ENCODE measurements around the gene PLEKHM3.
"Not testable (repeated sequence)": the region's sequence is repeated elsewhere in the genome, so short reads cannot be mapped to it uniquely, and the experiment has no call there.

Gene PLEKHM3

DNA sequence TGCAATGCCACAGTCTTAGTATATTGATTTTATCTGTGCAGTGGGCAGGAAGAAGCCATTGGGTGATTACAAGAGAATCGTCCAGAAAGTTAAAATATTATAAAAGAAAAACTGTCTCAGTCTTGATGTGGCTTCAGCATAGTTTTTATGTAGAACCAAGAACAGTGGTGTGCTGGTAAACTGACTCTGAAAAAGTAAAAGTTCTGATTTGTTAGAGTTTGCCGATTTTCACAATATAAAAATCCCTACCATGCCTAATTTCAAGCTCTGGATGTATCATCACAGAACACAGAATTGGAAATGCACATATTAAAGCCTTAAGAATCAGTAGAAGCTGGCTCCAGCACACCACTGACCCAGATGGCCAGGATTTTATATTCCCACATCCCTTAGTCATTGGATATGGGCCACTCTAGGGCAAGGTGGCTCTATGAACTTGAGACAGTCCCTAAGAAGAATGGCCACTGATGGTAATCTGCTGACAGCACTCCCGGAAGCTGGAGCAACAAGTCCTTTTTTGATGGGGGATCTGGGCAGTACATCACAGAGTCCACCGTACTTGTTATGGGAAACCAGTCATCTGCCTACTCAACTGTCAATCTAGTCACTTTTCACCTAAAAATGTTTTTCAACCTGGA, 9.3 kb upstream of the PLEKHM3 start:
- DNase-seq, result no peak

DNA sequence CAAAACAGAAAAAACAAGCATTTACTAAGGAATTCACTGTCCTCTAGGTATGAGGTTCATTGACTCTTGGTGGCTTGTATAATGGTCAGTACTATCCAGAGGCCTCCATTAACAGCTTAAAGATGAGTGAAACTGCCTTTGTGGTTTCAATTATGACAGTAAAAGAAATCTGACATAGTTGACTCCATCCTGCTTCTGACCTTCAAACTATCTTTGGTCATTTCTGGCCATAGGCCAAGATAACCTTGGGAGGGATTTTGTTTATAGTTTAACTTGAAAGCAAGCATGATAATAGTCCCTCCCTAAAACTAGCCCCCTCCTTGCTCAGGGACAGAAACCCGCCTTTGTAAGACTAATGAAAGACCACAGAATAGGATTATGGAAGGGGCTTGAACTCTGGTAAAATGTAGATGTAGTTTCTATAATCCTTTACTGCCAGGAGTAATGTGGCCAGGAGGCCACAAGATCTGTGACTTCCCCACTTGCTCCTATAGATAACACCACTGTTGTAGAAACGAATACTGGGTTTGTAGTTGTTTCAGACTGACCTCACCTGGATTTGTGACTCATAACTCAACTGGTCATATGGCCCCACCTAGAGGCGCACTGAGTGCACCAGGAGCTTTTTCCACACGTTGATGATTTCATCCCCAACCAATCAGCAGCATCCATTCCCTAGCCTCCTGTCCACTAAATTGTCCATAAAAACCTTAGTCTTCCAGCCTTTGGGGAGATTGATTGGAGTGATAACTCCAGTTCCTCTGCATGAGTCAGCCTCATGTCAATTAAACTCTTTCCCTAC, 8.6 kb upstream of the PLEKHM3 start:
- DNase-seq, result peak; percentile 43

DNA sequence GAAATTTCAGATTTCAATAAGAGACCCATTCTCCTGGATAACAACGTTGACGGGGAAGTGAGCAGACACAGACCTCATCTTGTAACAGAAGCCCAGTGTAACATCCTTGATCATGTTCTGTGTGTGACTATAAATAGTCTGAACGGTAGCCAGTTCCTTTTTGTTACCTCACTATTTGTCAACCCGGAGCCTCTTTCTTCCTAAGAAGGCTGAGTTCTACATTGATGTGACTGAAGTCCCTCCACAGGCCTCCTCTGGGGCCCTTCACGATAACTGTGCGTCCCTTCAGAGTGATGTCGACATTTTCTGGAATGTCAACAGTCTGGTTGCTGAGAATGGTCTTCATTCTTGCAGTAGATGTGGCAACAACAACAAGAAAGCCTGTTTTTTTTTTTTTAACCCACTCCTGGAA, 6.3 kb upstream of the PLEKHM3 start:
- no peak for DNase-seq

DNA sequence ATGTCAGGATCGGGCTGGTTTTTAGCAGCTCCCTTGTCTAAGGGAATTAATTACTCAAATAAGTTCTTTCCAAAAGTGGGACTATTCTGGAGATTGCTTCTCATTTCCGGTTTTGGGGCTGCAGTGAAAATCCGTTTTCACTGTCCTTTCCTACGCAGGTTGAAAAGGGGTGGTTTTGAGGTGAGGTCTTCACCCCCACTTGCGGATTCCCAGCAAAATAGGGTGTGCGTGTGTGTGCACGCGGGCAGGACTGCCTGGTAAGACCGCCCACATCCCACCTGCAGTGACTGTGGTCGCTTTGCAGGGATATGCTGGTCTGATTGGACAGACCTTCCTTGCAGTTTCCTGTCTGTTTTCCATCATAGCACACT, 472 bp upstream of the PLEKHM3 start:
- peak; percentile 58 for DNase-seq

DNA sequence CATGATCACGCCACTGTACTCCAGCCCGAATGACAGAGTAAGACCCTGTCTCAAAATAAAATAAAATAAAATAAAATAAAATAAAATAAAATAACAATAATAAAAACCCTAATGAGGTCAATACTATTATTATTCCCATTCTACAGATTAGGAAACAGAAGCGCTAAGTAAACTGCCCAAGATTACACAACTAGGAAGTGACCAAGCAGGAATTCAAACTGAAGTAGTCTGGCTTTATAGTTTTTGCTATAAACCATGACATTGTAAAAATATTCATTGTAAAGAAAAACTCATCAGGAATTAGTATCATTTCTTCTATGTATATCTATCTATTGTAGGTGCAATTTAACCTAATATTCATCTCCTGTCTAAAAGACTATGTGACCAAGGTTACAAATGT, 1.2 kb downstream of the PLEKHM3 start:
- no peak for DNase-seq

DNA sequence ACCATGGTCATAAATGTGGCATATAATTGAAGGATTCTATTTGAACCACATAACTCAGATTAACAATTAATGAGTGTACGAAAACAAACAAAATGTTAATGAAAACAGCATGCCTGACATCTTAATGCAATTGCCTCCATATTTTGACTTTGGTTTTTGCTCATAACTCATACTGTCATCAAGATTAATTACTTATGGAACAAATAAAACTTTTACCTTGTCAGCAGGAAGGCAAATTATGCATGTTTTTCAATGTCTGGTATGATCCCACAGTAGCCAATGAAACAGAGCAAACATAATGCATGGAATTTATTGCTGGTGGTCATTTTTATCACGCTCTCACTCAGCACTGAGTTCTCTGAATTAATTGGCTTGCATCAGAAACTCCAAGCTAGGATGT, 5.1 kb downstream of the PLEKHM3 start:
- DNase-seq, result no peak

DNA sequence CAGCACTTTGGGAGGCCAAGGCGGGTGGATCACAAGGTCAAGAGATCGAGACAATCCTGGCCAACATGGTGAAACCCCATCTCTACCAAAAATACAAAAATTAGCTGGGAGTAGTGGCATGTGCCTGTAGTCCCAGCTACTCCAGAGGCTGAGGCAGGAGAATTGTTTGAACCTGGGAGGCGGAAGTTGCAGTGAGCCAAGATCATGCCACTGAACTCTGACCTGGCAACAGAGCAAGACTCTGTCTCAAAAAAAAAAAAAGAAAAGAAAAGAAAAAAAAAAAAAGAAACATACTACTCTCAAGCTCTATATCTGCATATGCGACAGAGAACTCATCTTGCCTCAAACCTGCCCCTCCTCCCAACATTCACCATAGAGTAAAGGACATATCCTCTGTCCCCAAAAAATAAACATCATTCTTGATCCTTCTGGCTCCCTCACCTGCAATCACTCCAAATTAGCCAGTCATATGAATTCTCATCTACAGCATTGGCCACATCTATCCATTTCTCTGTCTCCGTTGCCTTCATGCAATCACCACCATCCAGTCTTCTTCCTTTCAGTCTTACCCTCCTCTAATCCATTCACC, 7.1 kb downstream of the PLEKHM3 start:
- DNase-seq, result not testable (repeated sequence)

DNA sequence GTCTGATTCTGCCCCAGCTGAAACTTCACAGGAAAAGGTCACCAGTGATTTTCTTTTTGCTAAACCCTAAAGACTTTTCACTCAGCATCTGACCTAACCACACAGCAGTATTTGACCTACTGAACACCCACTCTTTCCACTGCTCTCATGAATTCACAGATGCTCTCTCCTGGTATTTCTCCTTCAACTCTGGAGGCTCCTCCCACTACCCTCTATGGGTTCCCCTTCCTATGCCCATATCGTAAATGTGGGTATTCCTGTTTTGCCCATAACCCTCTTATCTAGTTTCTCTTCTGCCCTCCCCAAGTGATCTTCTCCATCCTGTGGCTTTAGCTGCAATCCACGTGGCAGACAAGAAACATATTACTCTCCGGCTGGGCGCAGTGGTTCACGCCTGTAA, 7.6 kb downstream of the PLEKHM3 start:
- peak; percentile 40 for DNase-seq

DNA sequence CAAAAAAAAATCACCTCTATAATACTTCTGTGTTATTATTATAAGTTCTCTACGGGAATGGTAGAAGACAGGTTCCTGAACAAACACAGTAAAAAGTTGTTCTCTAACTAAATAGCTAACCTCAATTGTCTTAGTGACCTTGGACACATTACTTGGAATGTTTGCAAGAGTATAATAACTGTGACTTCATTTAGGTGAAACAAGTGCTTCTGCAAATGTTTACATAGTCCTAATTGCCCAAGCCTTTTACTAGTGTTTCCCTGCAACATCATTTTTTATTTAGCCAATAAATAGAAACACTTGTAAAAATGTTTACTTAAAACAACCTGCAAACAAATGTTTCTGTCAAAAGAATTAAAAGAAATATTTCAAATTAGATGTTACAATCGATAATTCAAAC, 9.9 kb downstream of the PLEKHM3 start:
- no peak for DNase-seq

DNA sequence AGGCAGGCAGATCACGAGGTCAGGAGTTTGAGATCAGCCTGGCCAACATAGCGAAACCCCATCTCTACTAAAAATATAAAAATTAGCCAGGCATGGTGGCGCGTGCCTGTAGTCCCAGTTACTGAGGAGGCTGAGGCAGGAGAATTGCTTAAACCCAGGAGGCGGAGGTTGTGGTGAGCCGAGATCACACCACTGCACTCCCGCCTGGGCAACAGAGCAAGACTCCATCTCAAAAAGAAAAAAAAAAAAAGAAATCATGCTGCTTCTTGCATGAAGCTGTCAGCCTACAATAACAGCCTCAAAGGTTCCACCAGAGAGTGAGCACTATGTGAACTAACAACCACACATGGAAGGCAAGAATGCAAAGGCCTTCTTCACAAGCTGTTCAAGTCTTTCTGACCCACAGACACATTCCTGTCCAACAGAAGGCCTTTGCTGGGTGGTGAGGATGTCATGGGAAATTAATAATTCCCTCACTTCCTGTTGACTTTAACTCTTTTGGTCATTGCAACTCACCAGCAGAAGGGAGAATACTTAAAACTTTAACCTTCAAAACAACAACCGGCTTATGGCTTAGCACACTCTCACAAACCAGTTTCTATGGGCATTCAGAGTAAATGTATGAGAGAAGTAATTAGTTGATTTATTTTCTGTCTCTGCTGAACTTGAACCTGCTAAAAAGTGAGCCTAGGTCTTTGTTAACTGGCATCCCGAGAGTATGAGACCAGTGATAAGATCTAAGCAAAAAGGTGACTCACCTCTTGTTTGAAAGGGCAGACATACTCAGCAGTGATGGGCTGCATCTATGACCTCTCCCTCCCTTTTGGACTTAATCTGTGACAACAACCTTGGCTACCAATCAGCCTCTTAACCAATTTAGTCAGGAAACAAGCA, 11.8 kb downstream of the PLEKHM3 start:
- no peak for DNase-seq

DNA sequence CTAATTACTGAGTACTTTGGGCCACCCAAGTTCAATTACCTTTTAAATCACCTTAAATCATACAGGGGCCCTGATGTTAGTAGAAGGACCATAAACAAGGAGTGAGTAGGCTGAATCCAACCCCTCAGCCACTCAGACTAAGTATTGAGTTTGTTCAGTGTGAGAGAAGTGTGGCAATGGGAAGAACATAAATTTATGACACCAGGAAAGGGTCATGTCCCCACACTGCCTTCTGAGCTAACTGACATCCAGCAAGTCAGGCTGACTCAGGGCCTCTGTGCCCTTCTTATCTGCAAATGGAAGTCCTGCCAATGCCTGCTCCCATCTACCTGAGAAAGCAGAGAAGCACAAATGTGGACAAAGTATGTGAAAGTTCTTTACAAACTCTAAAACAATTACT, 12.9 kb downstream of the PLEKHM3 start:
- no peak for DNase-seq

DNA sequence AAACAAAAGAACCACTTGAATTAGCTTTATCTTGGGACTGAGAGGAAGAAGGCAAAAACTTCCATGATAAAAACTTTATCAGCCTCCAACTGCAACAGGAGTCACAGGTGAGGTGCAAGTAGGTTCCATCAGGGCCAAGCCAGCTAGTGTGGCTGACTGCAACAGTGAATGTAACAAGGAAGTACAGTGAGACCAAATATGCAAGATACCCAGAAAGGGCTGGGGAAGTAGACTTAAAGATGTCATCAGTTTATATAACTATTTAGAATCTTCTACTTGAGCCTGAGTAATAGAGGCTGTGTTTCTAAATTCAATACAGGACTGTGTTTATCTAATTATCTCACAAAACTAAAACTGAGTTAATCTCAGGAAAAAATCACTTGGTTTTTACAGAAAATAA, 14.8 kb downstream of the PLEKHM3 start:
- no peak for DNase-seq

DNA sequence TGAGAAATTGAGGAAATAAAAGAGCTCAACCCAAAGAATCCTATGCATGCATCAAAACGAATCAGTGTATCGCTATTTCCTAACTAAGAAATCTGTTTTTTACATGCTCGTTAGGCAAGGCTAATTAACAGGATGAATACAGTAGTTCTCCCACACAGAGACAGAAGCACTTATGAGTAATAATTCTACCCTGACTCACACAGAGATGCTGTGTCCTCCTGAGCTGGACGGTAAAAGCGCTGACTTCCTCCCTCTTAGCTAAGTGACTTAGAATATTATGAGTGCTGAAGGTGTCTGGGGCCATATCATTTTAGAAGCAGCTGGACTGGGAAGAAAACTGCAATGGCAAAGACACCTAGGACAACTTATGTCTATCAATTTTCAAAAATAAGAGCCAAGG, 18.5 kb downstream of the PLEKHM3 start:
- no peak for DNase-seq

DNA sequence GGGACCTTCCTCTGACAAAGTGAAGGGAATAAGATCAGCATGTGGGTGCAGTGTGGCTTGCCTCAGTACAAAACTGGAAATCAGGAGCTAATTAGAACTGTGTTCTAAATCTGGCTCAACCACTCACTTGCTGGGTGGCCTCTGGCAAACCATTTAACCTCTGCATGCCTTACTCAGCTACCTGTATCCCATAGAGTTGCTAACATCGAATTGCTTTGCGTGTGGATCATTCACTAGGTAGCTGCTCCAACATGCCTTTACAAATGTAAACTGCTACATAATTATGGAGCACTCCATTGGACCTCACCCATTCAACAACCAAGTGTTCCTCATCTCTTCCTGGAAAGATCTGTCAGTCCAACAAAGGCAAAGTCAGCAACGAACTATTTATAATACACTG, 19.0 kb downstream of the PLEKHM3 start:
- DNase-seq, result no peak

DNA sequence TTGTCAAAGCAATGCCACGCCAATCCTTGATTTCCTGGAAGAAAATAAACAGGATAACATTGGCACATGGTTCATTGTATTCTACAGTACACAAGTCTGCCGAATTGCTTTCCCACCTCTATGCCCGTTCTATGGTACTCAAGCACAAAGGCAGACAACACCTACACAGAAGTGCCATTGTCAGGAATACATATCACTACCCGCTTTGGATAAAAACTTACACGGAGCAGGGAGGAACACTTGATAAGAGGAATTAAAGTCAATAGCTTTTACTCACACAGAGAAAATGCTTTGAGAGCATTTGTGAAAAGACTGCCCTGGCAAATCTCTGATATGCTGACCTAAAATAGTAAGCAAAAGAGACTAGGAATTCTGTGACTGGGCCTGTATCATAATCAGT, 23.4 kb downstream of the PLEKHM3 start:
- DNase-seq, result no peak

DNA sequence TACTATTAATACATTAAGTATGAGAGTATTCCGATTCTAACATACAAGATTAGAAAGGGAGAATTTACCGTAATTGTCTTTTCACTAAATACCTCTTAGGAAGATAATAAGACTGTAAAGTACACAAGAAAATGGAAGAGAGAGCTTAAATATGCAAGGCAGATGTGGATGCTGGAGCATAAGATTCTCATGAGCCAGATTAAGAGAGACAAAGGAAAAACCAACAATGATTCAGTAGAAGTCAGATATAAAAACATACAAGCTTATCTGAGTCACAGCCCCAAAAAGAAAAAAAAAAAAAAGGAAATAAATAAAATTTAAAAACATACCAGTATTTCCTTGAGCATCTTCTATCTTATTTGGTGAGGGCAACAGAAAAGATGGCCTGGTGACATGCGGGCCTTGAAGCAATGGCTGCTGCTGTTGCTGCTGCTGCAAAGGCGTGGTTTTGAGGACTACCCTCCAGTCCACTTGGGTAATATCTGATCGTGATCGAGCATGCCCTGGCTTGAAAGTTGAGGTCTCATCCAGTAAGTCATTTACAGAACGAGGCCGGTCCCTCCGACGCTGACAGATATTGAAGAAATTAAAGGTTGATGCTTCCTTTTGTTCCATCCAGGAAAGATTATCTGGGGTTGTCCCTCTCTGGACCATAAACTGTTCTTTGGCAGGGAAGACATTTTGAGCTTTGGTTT, 24.5 kb downstream of the PLEKHM3 start:
- no peak for DNase-seq

DNA sequence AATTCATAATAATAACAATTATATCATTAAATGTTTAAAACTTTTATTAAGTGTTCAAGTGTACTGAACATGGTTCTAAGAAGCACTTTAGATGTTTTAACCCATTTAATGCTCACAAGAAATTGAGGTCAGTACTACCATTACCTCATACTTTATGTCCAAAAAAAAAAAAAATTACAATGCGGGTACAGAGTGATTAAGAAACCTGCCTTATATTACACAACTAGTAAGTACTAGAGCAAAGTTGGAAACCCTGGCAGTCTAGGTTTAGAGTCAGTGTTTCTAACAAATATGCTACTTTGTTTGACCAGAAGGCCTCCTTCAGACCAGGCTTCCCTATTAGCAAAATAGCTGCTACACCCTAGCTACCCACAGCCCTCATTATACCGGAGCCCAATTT, 28.5 kb downstream of the PLEKHM3 start:
- no peak for DNase-seq

DNA sequence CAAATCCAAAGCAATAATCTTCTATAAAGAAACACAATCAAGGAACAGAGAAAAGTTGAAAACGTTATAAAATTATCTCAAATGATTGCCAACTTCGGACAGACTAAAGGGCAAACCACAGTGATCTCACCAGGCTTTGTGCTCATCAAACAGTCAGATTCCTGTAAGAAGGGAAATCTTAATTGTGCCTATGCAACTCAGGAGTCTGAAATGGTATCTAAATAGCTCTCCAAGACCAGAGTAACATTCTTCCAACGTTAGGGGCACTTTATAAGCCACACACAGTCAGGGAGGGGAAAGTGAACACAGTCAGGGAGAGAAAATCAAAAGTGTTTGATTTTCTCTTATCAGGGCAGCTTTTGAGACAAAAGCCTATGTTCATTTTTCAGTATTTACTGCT, 29.4 kb downstream of the PLEKHM3 start:
- no peak for DNase-seq

DNA sequence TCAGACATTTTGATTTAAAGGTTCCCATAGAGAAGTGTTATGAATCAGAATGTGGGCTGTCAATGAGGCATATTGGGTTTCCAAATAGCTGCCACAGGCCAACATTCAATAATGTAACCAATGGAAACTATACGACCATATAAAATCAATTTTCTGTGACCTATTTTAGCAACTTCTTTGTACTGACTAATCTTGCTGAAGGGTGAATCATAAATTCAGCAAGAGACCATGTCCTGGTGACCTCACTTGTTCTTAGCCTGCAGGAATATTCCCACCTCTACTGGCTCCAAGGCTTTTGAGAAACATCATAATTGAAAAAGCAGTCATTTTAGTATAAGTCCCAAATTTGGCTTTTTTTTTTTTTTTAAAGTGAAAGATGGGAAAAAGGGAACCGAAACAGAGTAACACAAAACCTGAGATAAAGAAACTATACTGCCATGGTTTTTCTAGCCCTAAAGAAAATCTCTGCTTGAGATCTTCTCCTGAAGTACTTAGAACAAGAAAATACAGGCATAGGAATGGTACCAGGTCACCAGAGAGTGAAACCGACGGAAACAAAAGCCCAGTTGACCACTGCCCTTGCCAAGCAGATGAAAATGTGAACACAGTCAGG, 32.1 kb downstream of the PLEKHM3 start:
- no peak for DNase-seq

DNA sequence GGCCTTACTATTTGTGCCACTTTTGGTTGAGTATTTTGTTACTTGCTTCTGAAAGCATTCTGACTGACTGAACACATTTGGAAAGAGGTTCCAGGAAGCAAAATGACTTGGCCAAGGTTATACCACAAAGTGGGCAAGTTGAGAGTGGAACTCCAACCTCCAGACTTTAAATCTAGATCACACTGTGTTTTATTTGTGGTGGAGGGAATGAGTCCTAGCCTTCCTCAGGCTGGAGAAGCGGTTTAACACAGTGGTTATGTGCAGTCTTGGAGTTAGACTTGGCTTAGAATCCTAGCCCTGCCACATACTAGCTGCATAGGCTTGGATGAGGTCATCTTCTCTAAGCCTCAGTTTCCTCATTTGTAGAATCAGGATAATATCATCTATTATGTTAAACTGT, 33.4 kb downstream of the PLEKHM3 start:
- no peak for DNase-seq

DNA sequence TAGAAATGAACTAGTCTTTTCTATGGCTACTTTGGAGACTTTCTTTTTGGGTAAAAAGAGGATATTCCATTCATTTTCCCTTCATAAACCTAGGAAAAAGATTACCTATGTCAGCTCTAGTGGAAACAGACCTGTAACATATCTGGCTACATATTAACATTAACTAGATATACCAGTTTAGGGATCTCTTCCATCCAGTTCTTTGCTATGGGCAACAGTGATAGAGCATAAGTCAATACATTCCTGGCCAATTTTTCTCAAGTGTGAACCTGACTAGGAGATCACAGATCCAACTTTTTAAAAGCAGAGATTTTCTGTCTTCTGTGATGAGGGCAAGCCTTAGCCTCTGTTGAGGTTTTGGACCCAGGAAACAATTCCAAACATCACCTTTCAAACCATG, 34.5 kb downstream of the PLEKHM3 start:
- DNase-seq, result no peak

DNA sequence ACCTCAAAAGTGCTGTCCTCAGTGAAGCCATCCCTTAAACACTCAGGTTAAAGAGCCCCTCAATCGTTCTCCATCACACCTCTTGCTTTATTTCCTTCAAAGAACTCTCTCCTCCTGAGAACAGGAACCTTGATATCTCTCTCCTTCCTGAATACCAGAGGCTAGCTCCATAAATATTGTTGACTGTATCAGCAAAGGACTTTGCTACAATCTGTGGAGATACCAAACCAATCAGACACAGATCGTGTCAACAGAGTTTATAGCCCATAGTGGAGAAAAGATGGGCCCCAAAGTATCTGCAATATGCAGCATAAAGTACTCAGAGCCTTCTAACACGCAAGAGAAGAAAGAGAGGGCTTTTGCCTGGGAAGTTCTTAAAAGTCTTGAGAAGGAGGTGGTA, 36.4 kb downstream of the PLEKHM3 start:
- no peak for DNase-seq
